Measurements from ENCODE around the gene PTPRN2. TPM values are rescaled to one million over a fixed set of nuclear protein-coding genes. Genes with fewer than 3 reads are reported as not detected.

PTPRN2 gene
- total RNA-seq, 1 experiment from 2014 or later, result 1.1 TPM

DNA sequence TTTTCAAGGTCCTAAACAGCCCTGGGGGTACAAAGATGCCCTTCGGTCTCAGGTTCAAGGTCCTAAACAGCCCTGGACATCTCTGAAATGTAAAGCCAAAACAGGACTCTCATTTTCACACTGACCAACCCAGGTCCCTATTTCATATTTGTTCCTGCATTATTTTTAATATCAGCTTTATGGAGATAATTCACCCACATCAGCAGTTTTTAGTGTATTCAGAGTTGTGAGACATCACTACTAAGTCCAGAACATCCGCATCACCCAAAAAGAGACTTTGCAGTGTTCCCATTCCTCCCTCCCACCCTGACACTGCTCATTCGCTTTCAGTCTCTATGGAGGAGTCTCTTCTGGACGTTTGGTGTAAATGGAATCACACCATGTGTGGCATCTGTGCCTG lies 420.2 kb downstream of the PTPRN2 start:
- ATAC-seq (no peak), DNase-seq (ENCODE audit: low read depth, low spot score) (no peak)
- in situ Hi-C loops (cut with HindIII; ENCODE audit: low pct_unique_long_range_greater_than_20kb, low sequenced_read_pairs) (no loop called here), intact Hi-C loops (cut with micrococcal nuclease; ENCODE audit: unreplicated experiment) (no loop called here)
- CTCF ChIA-PET, result no interaction called here
- Histone ChIP-seq H3K9me3 (ENCODE audit: control insufficient read depth, insufficient read depth, low read depth, low read length) (no peaks in the 10 kb centered on the region), H3K4me3 (ENCODE audit: low read depth in 2 of 2, low read length in 2 of 2) (no peak overlapping the region), H3K27ac (ENCODE audit: low read length) (no peak overlapping the region), H3K27me3 (ENCODE audit: control insufficient read depth, insufficient read depth, low read length) (peaks cover 2% of the 10 kb centered on the region; the same call in 1 of the 2 replicates), H3K36me3 (ENCODE audit: control insufficient read depth, insufficient read depth, low read length) (no peaks in the 10 kb centered on the region), H3K4me1 (ENCODE audit: control insufficient read depth, insufficient read depth, low read length) (no peaks in the 10 kb centered on the region)
- TF ChIP-seq TCF7L2 (IDR thresholded peaks at IDR 0.05; ENCODE audit: low read depth, low read length), result no peak
- TF ChIP-seq, protein P1, sequence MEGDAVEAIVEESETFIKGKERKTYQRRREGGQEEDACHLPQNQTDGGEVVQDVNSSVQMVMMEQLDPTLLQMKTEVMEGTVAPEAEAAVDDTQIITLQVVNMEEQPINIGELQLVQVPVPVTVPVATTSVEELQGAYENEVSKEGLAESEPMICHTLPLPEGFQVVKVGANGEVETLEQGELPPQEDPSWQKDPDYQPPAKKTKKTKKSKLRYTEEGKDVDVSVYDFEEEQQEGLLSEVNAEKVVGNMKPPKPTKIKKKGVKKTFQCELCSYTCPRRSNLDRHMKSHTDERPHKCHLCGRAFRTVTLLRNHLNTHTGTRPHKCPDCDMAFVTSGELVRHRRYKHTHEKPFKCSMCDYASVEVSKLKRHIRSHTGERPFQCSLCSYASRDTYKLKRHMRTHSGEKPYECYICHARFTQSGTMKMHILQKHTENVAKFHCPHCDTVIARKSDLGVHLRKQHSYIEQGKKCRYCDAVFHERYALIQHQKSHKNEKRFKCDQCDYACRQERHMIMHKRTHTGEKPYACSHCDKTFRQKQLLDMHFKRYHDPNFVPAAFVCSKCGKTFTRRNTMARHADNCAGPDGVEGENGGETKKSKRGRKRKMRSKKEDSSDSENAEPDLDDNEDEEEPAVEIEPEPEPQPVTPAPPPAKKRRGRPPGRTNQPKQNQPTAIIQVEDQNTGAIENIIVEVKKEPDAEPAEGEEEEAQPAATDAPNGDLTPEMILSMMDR (IDR thresholded peaks at IDR 0.05), result no peak
- no peak for TF ChIP-seq POLR2AphosphoS5 (IDR thresholded peaks at IDR 0.05; ENCODE audit: low read depth, low read length)
- TF ChIP-seq, protein P2, sequence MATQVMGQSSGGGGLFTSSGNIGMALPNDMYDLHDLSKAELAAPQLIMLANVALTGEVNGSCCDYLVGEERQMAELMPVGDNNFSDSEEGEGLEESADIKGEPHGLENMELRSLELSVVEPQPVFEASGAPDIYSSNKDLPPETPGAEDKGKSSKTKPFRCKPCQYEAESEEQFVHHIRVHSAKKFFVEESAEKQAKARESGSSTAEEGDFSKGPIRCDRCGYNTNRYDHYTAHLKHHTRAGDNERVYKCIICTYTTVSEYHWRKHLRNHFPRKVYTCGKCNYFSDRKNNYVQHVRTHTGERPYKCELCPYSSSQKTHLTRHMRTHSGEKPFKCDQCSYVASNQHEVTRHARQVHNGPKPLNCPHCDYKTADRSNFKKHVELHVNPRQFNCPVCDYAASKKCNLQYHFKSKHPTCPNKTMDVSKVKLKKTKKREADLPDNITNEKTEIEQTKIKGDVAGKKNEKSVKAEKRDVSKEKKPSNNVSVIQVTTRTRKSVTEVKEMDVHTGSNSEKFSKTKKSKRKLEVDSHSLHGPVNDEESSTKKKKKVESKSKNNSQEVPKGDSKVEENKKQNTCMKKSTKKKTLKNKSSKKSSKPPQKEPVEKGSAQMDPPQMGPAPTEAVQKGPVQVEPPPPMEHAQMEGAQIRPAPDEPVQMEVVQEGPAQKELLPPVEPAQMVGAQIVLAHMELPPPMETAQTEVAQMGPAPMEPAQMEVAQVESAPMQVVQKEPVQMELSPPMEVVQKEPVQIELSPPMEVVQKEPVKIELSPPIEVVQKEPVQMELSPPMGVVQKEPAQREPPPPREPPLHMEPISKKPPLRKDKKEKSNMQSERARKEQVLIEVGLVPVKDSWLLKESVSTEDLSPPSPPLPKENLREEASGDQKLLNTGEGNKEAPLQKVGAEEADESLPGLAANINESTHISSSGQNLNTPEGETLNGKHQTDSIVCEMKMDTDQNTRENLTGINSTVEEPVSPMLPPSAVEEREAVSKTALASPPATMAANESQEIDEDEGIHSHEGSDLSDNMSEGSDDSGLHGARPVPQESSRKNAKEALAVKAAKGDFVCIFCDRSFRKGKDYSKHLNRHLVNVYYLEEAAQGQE (IDR thresholded peaks at IDR 0.05; ENCODE audit: insufficient read depth in 1 of 2, low read depth in 2 of 2, low read length in 1 of 2), result no peak
- POLR2A ChIA-PET, result no interaction called here
- BruUV-seq (replicated peaks), result no TSS peak

DNA sequence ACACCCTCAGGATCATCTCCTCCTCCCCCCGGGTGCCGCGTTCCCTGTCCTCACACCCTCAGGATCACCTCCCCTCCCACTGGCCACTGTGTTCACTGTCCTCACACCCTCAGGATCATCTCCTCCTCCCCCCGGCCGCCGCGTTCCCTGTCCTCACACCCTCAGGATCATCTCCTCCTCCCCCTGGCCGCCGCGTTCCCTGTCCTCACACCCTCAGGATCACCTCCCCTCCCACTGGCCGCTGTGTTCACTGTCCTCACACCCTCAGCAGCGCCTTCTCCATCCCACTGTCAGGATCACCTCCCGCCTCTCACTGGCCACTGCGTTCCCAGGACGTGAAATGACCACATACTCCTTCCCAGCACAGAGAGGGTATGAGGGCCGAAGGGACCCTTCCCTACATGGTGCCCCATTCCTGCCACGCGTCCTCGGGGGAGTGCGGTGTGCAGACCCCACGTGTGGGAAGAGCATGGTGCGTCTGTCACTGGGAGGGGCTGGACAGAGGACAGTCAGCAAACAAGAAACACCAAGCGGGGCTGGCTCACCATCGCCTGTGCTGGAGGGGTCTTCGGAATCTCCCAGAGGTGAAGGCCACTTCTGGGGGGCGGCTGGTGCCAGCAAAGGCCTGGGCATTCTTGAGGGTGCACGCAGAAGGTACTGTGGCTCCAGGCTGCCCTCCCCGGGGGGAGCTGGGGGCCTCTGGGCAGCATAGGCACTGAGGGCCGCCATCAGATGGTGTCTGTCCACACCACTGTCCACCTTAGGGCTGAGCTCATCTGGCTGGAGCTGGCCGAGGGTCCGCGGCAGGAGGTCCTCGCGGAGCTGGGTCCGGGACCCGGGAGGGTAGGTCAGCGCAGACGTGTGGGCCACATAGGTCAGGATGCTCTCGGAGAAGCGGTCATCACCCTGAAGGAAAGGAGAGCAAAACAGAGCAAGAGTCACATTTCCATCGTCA lies 421.0 kb downstream of the PTPRN2 start:
- POLR2A ChIA-PET, result no interaction called here
- no peaks in the 10 kb centered on the region for H3K9me3 ChIP-seq (ENCODE audit: control insufficient read depth, insufficient read depth, low read depth, low read length)
- H3K4me3 ChIP-seq (ENCODE audit: low read depth in 2 of 2, low read length in 2 of 2), result no peak overlapping the region
- H3K36me3 ChIP-seq (ENCODE audit: control insufficient read depth, insufficient read depth, low read length), result no peaks in the 10 kb centered on the region
- no peak overlapping the region for H3K27ac ChIP-seq (ENCODE audit: low read length)
- no peaks in the 10 kb centered on the region for H3K4me1 ChIP-seq (ENCODE audit: control insufficient read depth, insufficient read depth, low read length)
- H3K27me3 ChIP-seq (ENCODE audit: control insufficient read depth, insufficient read depth, low read length), result peaks cover 2% of the 10 kb centered on the region
- TF ChIP-seq POLR2AphosphoS5 (IDR thresholded peaks at IDR 0.05; ENCODE audit: low read depth, low read length) (no peak), SIN3A (IDR thresholded peaks at IDR 0.05; ENCODE audit: borderline replicate concordance, insufficient read depth, low read depth, low read length) (no peak), TCF7L2 (IDR thresholded peaks at IDR 0.05; ENCODE audit: low read depth, low read length) (no peak)
- TF ChIP-seq, protein P2 (IDR thresholded peaks at IDR 0.05; ENCODE audit: insufficient read depth in 1 of 2, low read depth in 2 of 2, low read length in 1 of 2), result no peak
- TF ChIP-seq, protein P1 (IDR thresholded peaks at IDR 0.05), result no peak
- CTCF ChIA-PET, result no interaction called here
- in situ Hi-C loops (cut with HindIII; ENCODE audit: low pct_unique_long_range_greater_than_20kb, low sequenced_read_pairs), result no loop called here
- ATAC-seq, result no peak
- no peak for DNase-seq (ENCODE audit: low read depth, low spot score)
- no TSS peak for BruUV-seq (replicated peaks)
- intact Hi-C loops (cut with micrococcal nuclease; ENCODE audit: unreplicated experiment), result no loop called here
